Activated naive CD4-positive, alpha-beta T cell treated with anti-CD3 and anti-CD28 coated beads, Interleukin-2, amount 50 U/mL, for 24 hours (primary cell): ENCODE data around the gene BRME1.
"Not testable (repeated sequence)": the region's sequence is repeated elsewhere in the genome, so short reads cannot be mapped to it uniquely, and the experiment has no call there.

Experiments
- H3K27ac Mint-ChIP-seq: one replicate; pipeline ENCODE4 v1.8.0; 2021; ENCODE audit warnings: mild to moderate bottlenecking, mixed read lengths
- H3K27me3 Mint-ChIP-seq: one replicate; pipeline ENCODE4 v1.8.0; 2021; ENCODE audit warnings: mixed read lengths
- H3K36me3 Mint-ChIP-seq: one replicate; pipeline ENCODE4 v1.8.0; 2021; ENCODE audit warnings: mixed read lengths
- H3K4me1 Mint-ChIP-seq: one replicate; pipeline ENCODE4 v1.8.0; 2021; ENCODE audit warnings: mixed read lengths
- H3K4me3 Mint-ChIP-seq: one replicate; pipeline ENCODE4 v1.8.0; 2021; ENCODE audit warnings: mild to moderate bottlenecking, mixed read lengths
- H3K9me3 Mint-ChIP-seq: one replicate; pipeline ENCODE4 v1.8.0; 2021; ENCODE audit warnings: mixed read lengths

BRME1 gene

DNA sequence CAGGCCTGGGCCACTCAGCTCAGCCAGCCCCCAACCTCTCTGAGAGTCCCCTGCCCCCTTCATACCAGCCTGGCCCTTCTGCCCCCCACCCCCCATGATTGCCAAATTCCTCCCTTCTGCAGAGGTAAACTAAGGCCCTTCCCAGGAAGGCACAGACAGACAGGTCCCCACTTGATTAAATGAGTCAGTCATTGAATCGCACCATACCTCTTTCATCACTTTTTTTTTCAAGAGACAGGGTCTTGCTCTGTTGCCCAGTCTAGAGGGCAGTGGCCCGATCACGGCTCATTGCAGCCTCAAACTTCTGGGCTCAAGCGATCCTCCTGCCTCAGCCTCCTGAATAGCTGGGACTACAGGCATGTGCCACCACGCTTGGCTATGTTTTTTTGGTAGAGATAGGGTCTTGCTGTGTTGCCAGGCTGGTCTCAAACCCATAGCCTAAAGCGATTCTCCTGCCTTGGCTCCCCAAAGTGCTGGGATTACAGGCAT lies 26.3 kb upstream of the BRME1 start:
- Mint-ChIP-seq H3K27ac (no peak overlapping the region), H3K9me3 (no peaks in the 10 kb centered on the region), H3K4me3 (no peak overlapping the region), H3K27me3 (no peaks in the 10 kb centered on the region), H3K4me1 (peaks cover under 1% of the 10 kb centered on the region), H3K36me3 (peaks cover 1% of the 10 kb centered on the region)

DNA sequence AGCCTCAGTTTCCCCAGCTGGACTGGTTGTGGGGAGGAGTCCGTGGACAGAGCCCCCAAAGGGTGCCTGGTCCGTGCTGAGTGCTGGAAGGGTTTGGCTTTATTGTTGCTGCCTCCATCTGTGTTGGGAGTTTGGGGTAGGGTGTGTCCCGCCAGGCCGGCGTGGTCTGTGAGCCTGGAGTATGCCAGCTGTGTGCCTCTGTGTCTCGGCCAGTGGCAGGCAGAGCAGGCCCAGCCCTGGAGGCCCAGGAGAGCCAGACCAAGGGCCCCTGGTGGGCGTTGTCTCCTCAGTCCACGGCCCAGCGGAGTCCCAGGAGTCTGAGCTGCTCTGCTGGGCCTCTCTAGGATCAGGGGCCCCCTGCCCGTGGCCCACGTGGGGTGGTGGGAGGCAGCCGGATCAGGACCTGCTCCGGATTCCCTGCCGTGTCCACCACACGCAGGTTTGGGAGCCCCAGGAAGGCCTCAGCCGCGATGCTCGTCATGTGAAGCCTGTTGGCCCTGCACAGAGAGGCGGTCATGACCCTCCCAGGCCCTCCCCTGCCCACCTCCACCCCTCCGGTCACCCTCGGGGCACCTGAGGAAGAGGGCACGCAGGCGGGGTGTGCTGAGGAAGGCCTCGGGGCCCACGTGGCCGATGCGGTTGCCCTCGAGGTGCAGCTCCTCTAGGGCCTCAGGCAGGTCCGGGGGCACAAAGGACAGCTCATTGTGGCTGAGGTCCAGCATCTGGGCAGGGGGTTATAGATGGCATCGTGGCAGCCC lies 25.7 kb upstream of the BRME1 start:
- H3K27me3 Mint-ChIP-seq, result no peaks in the 10 kb centered on the region
- H3K9me3 Mint-ChIP-seq, result no peaks in the 10 kb centered on the region
- H3K4me3 Mint-ChIP-seq, result no peak overlapping the region
- peaks cover 7% of the 10 kb centered on the region for H3K4me1 Mint-ChIP-seq
- H3K36me3 Mint-ChIP-seq, result peaks cover 1% of the 10 kb centered on the region
- no peak overlapping the region for H3K27ac Mint-ChIP-seq

GRCh38 chr19:13930402-13930801 lies 24.5 kb upstream of the BRME1 start:
- H3K27ac Mint-ChIP-seq, result no peak overlapping the region
- H3K4me1 Mint-ChIP-seq, result peaks cover 14% of the 10 kb centered on the region
- H3K36me3 Mint-ChIP-seq, result peaks cover 1% of the 10 kb centered on the region
- no peak overlapping the region for H3K4me3 Mint-ChIP-seq
- no peaks in the 10 kb centered on the region for H3K9me3 Mint-ChIP-seq
- no peaks in the 10 kb centered on the region for H3K27me3 Mint-ChIP-seq

GRCh38 chr19:13929956-13930355 lies 24.0 kb upstream of the BRME1 start:
- Mint-ChIP-seq H3K4me3 (no peak overlapping the region), H3K27me3 (no peaks in the 10 kb centered on the region), H3K4me1 (peaks cover 14% of the 10 kb centered on the region), H3K36me3 (peaks cover 2% of the 10 kb centered on the region), H3K9me3 (no peaks in the 10 kb centered on the region), H3K27ac (no peak overlapping the region)

DNA sequence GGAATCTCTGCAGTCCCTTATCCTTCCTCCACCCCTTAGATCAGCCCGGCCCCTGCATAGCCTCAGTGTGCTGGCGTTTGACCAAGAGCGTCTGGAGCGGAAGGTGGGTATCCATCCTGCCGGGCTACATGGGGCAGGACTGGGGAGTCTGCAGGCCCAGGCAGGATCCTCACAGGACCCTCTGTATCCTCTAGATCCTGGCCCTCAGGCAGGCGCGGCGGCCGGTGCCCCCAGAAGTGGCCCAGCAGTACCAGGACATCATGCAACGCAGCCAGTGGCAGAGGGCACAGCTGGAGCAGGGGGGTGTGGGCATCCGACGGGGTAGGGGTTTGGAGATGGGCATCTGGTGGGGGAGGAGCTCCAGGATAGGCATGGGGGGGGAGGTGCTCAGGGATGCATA lies 23.4 kb upstream of the BRME1 start:
- H3K36me3 Mint-ChIP-seq, result peaks cover 5% of the 10 kb centered on the region
- peaks cover 14% of the 10 kb centered on the region for H3K4me1 Mint-ChIP-seq
- no peaks in the 10 kb centered on the region for H3K9me3 Mint-ChIP-seq
- H3K27me3 Mint-ChIP-seq, result no peaks in the 10 kb centered on the region
- no peak overlapping the region for H3K4me3 Mint-ChIP-seq
- no peak overlapping the region for H3K27ac Mint-ChIP-seq

GRCh38 chr19:13926715-13927114 lies 20.8 kb upstream of the BRME1 start:
- no peak overlapping the region for H3K27ac Mint-ChIP-seq
- no peaks in the 10 kb centered on the region for H3K27me3 Mint-ChIP-seq
- H3K4me1 Mint-ChIP-seq, result peaks cover 14% of the 10 kb centered on the region
- H3K4me3 Mint-ChIP-seq, result no peak overlapping the region
- H3K36me3 Mint-ChIP-seq, result peaks cover 11% of the 10 kb centered on the region
- H3K9me3 Mint-ChIP-seq, result no peaks in the 10 kb centered on the region

DNA sequence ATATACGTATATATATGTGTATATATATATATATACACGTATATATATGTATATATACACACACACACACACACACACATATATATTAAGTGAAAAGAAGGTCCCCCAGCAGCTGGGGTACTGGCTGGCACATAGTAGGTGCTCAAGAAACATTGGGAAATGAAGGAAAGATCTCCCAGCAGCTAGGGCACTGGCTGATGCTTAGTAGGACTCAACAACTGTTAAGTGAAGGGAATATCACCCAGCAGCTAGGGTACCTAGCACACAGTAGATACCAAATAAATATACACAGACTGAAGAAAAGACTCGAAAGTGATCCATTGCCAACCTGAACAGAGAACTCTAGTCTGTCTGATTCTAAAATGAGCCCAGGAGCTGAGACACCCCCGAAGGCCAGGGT lies 20.1 kb upstream of the BRME1 start:
- Mint-ChIP-seq H3K27me3 (no peaks in the 10 kb centered on the region), H3K4me1 (peaks cover 14% of the 10 kb centered on the region), H3K4me3 (no peak overlapping the region), H3K27ac (no peak overlapping the region), H3K9me3 (no peaks in the 10 kb centered on the region), H3K36me3 (peaks cover 13% of the 10 kb centered on the region)

- H3K4me3 Mint-ChIP-seq, result no peak overlapping the region
- no peaks in the 10 kb centered on the region for H3K9me3 Mint-ChIP-seq
- peaks cover 17% of the 10 kb centered on the region for H3K36me3 Mint-ChIP-seq
- no peaks in the 10 kb centered on the region for H3K27me3 Mint-ChIP-seq
- H3K27ac Mint-ChIP-seq, result no peak overlapping the region
- H3K4me1 Mint-ChIP-seq, result peaks cover 14% of the 10 kb centered on the region
Measured at GRCh38 chr19:13923194-13923987, 17.5 kb upstream of the BRME1 start.

DNA sequence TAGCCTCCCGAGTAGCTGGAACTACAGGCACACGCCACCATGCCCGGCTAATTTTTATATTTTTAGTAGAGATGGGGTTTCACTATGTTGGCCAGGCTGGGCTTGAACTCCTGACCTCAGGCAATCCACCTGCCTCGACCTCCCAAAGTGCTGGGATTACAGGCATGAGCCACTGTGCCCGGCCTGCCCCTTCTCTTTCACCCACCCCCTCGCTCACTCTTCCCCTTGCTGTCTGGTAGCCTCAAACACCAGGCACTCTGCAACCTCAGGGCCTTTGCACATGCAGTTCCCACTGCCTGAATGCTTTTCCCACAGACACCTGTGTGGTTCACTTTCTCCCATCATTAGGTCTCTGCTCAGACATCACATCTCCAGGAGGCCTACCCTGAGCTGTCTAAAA lies 16.2 kb upstream of the BRME1 start:
- Mint-ChIP-seq H3K4me1 (peaks cover 13% of the 10 kb centered on the region), H3K36me3 (peaks cover 16% of the 10 kb centered on the region)
- not testable (repeated sequence) for H3K4me3 Mint-ChIP-seq, H3K27me3 Mint-ChIP-seq, H3K9me3 Mint-ChIP-seq, H3K27ac Mint-ChIP-seq

- Mint-ChIP-seq H3K27me3 (no peaks in the 10 kb centered on the region), H3K4me1 (peaks cover 3% of the 10 kb centered on the region), H3K4me3 (no peak overlapping the region), H3K36me3 (peaks cover 16% of the 10 kb centered on the region), H3K27ac (no peak overlapping the region), H3K9me3 (no peaks in the 10 kb centered on the region)
Measured at GRCh38 chr19:13920940-13921747, 15.2 kb upstream of the BRME1 start.

DNA sequence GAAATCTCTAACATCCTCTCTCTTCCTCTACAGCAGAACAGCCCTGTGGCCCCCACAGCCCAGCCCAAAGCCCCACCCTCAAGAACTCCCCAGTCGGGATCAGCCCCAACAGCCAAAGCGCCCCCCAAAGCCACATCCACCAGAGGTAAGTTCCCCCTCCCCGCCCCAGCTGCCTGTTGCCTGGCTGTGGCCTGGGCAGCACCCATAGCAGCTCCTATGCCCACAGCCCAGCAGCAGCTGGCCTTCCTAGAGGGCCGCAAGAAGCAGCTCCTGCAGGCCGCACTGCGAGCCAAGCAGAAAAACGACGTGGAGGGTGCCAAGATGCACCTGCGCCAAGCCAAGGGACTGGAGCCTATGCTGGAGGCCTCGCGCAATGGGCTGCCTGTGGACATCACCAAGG lies 14.6 kb upstream of the BRME1 start:
- no peaks in the 10 kb centered on the region for H3K27me3 Mint-ChIP-seq
- no peaks in the 10 kb centered on the region for H3K9me3 Mint-ChIP-seq
- no peak overlapping the region for H3K4me3 Mint-ChIP-seq
- no peak overlapping the region for H3K27ac Mint-ChIP-seq
- H3K4me1 Mint-ChIP-seq, result no peaks in the 10 kb centered on the region
- H3K36me3 Mint-ChIP-seq, result peaks cover 16% of the 10 kb centered on the region

DNA sequence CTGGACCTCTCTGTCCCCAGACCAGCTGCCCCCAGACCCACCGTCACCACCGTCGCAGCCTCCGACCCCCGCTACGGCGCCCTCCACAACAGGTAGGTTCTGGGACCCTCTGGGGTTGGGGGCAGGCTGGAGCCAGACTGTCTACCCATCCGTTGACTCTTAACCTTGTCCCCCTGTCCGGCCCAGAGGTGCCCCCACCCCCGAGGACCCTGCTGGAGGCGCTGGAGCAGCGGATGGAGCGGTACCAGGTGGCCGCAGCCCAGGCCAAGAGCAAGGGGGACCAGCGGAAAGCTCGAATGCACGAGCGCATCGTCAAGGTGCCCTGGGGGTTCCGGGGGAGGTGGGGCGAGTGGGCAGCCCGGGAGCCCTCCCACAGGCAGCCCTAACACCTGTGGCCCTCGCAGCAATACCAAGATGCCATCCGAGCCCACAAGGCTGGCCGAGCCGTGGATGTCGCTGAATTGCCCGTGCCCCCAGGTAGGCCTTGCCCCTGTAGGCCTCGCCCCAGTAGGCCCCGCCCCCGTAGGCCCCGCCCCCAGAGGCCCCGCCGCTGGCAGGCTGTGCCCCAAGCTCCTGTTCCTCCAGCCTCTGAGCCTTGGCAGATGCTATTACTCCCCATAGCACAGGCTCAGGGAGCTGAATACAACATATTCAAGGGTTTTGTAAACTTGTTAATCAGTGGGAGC lies 13.0 kb upstream of the BRME1 start:
- H3K4me1 Mint-ChIP-seq, result no peaks in the 10 kb centered on the region
- H3K27me3 Mint-ChIP-seq, result no peaks in the 10 kb centered on the region
- H3K9me3 Mint-ChIP-seq, result no peaks in the 10 kb centered on the region
- no peak overlapping the region for H3K4me3 Mint-ChIP-seq
- H3K36me3 Mint-ChIP-seq, result peaks cover 12% of the 10 kb centered on the region
- H3K27ac Mint-ChIP-seq, result no peak overlapping the region

DNA sequence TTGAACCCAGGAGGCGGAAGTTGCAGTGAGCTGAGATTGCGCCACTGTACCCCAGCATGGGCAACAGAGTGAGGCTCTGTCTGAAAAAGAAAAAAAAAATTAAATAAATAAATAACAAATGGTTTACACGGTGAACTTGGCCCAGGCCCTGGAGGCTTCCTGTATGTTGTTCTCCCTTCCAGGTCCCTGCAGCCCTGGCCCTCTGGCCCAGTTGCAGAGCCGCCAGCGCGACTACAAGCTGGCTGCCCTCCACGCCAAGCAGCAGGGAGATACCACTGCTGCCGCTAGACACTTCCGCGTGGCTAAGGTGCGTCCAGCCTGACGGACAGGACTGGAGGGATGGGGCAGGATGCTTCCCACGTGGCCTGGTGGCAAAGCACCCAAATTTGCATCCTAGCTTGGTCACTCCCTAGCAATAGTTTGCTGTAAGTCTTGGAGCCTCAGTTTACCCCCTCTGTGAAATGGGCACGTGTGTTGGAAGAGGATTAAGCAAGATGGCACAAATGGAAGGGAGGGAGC lies 12.0 kb upstream of the BRME1 start:
- Mint-ChIP-seq H3K27ac (no peak overlapping the region), H3K9me3 (no peaks in the 10 kb centered on the region), H3K27me3 (no peaks in the 10 kb centered on the region), H3K36me3 (peaks cover 12% of the 10 kb centered on the region), H3K4me3 (no peak overlapping the region), H3K4me1 (no peaks in the 10 kb centered on the region)

GRCh38 chr19:13914777-13915176 lies 8.9 kb upstream of the BRME1 start:
- no peaks in the 10 kb centered on the region for H3K27me3 Mint-ChIP-seq
- H3K4me1 Mint-ChIP-seq, result no peaks in the 10 kb centered on the region
- no peak overlapping the region for H3K4me3 Mint-ChIP-seq
- H3K27ac Mint-ChIP-seq, result no peak overlapping the region
- no peaks in the 10 kb centered on the region for H3K9me3 Mint-ChIP-seq
- peaks cover 1% of the 10 kb centered on the region for H3K36me3 Mint-ChIP-seq

DNA sequence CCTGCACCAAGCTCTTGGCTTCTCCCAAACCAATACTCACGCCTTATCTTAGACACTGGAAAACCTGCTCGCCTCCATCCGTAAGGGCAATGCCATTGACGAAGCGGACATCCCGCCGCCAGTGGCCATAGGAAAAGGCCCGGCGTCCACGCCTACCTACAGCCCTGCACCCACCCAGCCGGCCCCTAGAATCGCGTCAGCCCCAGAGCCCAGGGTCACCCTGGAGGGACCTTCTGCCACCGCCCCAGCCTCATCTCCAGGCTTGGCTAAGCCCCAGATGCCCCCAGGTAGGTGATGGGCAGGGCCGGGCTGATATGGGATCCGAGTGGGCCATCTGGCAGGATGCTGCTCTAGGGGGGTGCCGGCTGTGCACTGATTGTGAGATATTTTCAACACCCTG lies 7.4 kb upstream of the BRME1 start:
- Mint-ChIP-seq H3K27ac (no peak overlapping the region), H3K36me3 (peaks cover 1% of the 10 kb centered on the region), H3K4me1 (no peaks in the 10 kb centered on the region), H3K4me3 (no peak overlapping the region), H3K9me3 (no peaks in the 10 kb centered on the region), H3K27me3 (no peaks in the 10 kb centered on the region)
